Thoracic aorta (tissue), 2 donors: Measurements from ENCODE around the gene MARK1. TPM values are rescaled to one million over a fixed set of nuclear protein-coding genes. Genes with fewer than 3 reads are reported as not detected.
"Not testable (repeated sequence)": the region's sequence is repeated elsewhere in the genome, so short reads cannot be mapped to it uniquely, and the experiment has no call there.

Source experiments
- ATAC-seq: fragments of 150-250 bp; one replicate; pipeline ENCODE4 v1.8.0; 2017; ENCODE audit warnings: low read depth; ENCODE audit not compliant: insufficient number of reproducible peaks, low FRiP score
- DNase-seq: peaks from one replicate; pipeline ENCODE4 v3.0.0-alpha.2; 2020; ENCODE audit warnings: low spot score
- H3K27ac ChIP-seq, 2 donors: fragments of 200-600 bp; sonication (generic); 1 replicate in 1 of 2; 2 replicates in 1 of 2; pipeline ENCODE4 v1.5.1; 2016; ENCODE audit warnings: mild to moderate bottlenecking in 2 of 2, moderate library complexity in 2 of 2
- H3K27me3 ChIP-seq: fragments of 200-600 bp; sonication (generic); replicated peaks from 2 replicates; pipeline ENCODE4 v1.6.0; 2016; ENCODE audit warnings: mild to moderate bottlenecking; ENCODE audit not compliant: insufficient read depth
- H3K36me3 ChIP-seq: fragments of 200-600 bp; sonication (generic); one replicate; pipeline ENCODE4 v1.5.1; 2016
- H3K4me1 ChIP-seq, 2 donors: fragments of 200-600 bp; sonication (generic); 1 replicate in 1 of 2; 2 replicates in 1 of 2; pipeline versions ENCODE4 v1.5.1 to v1.6.0; 2016; ENCODE audit warnings: low read depth in 2 of 2, mild to moderate bottlenecking in 1 of 2; ENCODE audit not compliant: control insufficient read depth in 1 of 2
- H3K4me3 ChIP-seq: fragments of 200-600 bp; sonication (generic); 2 replicates; pipeline ENCODE4 v1.5.1; 2016; ENCODE audit warnings: mild to moderate bottlenecking
- H3K9me3 ChIP-seq: fragments of 200-600 bp; sonication (generic); 2 replicates; pipeline ENCODE4 v1.5.1; 2016
- total RNA-seq, 2 donors: library from RNA; depleted of rRNA; stranded (reverse); fragments of >200 nt; gene quantifications; one replicate each; pipeline versions ENCODE4 v1.1.0 to v1.2.3, GENCODE V29; 2016
- TF ChIP-seq, protein P1 (sequence below): fragments of 200-600 bp; sonication (generic); IDR thresholded peaks from one replicate; pipeline ENCODE4 v1.5.1; 2019; ENCODE audit warnings: antibody characterized with exemption

Gene MARK1
- total RNA-seq, 2 donors from 2014 or later: 11.9 to 12.3 TPM

DNA sequence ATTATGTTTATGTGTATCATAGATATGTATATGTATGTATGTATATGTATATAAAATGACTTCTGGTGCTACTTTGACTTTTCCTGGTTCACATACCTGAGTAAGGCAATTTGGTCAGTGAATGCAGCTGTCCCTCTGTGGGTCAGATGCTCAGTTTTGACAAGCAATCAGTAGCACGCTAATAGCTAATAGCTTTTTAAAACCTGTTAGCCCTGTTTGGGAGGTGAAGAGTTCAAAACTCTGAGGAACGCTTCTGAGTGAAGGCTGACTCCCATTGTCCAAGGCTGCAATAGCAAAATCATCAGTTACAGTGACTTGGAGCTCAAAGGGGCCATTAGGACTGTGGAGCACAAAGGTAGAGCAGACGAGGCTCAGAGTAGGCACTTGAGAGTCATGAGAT lies 67.2 kb downstream of the MARK1 start:
- ATAC-seq (no peak), DNase-seq (no peak)
- Histone ChIP-seq H3K4me1 (peaks cover 0 to 3% of the 10 kb centered on the region in 2 donors), H3K27ac (no peak overlapping the region), H3K27me3 (no peaks in the 10 kb centered on the region), H3K4me3 (no peak overlapping the region), H3K36me3 (no peaks in the 10 kb centered on the region), H3K9me3 (no peaks in the 10 kb centered on the region)
- TF ChIP-seq, protein P1, sequence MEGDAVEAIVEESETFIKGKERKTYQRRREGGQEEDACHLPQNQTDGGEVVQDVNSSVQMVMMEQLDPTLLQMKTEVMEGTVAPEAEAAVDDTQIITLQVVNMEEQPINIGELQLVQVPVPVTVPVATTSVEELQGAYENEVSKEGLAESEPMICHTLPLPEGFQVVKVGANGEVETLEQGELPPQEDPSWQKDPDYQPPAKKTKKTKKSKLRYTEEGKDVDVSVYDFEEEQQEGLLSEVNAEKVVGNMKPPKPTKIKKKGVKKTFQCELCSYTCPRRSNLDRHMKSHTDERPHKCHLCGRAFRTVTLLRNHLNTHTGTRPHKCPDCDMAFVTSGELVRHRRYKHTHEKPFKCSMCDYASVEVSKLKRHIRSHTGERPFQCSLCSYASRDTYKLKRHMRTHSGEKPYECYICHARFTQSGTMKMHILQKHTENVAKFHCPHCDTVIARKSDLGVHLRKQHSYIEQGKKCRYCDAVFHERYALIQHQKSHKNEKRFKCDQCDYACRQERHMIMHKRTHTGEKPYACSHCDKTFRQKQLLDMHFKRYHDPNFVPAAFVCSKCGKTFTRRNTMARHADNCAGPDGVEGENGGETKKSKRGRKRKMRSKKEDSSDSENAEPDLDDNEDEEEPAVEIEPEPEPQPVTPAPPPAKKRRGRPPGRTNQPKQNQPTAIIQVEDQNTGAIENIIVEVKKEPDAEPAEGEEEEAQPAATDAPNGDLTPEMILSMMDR: no peak

- Histone ChIP-seq H3K9me3 (no peaks in the 10 kb centered on the region), H3K4me3 (no peak overlapping the region), H3K27ac (no peak overlapping the region), H3K4me1 (no peaks in the 10 kb centered on the region), H3K36me3 (no peaks in the 10 kb centered on the region), H3K27me3 (no peaks in the 10 kb centered on the region)
- DNase-seq: no peak
- TF ChIP-seq, protein P1: no peak
- no peak for ATAC-seq
Measured at GRCh38 chr1:220604926-220605325, 77.0 kb downstream of the MARK1 start.

- not testable (repeated sequence) for H3K27ac ChIP-seq, DNase-seq, H3K4me1 ChIP-seq, H3K36me3 ChIP-seq, ATAC-seq, H3K4me3 ChIP-seq, H3K27me3 ChIP-seq, H3K9me3 ChIP-seq
Measured at GRCh38 chr1:220605651-220606050, 77.7 kb downstream of the MARK1 start.

DNA sequence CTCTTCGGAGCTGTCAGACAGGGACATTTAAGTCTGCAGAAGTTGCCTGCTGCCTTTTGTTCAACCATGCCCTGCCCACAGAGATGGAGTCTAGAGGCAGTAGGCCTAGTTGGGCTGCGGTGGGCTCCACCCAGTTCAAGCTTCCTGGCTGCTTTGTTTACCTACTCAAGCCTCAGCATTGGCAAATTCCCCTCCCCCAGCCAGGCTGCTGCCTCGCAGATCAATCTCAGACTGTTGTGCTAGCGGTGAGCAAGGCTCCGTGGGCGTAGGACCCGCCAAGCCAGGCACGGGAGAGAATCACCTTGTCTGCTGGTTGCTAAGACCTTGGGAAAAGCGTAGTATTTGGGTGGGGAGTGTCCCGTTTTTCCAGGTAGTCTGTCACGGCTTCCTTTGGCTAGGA lies 83.2 kb downstream of the MARK1 start:
- H3K27me3 ChIP-seq, H3K4me1 ChIP-seq, H3K9me3 ChIP-seq, H3K36me3 ChIP-seq, H3K4me3 ChIP-seq, H3K27ac ChIP-seq, ATAC-seq, DNase-seq: not testable (repeated sequence)

DNA sequence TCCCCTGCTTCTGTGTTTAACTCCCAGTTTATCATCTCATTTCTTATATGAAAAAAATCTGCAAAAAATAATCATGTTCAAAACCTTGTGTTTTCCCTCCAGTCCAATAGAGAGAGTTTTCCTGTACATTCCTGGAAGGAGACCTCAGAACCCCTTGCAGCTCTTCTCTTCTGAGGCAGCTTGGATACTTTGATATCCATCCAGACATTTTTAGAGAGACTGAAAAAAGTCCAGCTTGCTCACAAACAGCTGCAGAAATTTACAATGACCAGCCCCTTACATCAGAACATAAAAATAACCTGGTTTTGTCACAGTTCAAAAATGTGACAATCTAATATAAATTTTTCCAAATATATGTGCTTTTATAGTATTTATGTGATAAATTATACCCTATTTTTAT lies 88.9 kb downstream of the MARK1 start:
- H3K4me1 ChIP-seq: no peaks in the 10 kb centered on the region
- H3K9me3 ChIP-seq: no peaks in the 10 kb centered on the region
- no peaks in the 10 kb centered on the region for H3K27me3 ChIP-seq
- TF ChIP-seq, protein P1: no peak
- H3K4me3 ChIP-seq: no peak overlapping the region
- H3K27ac ChIP-seq: no peak overlapping the region
- DNase-seq (no peak), ATAC-seq (no peak)
- no peaks in the 10 kb centered on the region for H3K36me3 ChIP-seq

DNA sequence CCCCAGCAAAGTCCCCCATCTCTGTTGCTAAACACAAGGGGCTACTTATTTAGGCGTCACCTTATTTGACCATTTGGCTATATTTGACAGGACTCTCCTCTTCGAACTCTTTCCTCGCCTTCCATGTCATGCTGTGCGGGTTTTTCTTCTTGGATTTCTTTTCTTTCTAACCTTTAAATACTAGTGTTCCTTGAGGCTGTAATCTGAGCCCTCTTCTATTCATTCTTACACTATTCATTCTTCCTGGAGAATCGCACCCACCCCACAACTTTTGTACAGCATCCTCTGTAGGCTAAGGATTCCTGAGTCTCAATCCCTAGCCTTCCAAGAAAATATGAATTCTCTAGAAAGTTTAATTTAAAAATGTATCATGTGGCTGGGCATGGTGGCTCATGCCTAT lies 100.5 kb downstream of the MARK1 start:
- Histone ChIP-seq H3K9me3 (no peaks in the 10 kb centered on the region), H3K4me1 (no peaks in the 10 kb centered on the region), H3K27me3 (no peaks in the 10 kb centered on the region), H3K36me3 (peaks cover under 1% of the 10 kb centered on the region), H3K4me3 (no peak overlapping the region), H3K27ac (no peak overlapping the region)
- no peak for ATAC-seq
- TF ChIP-seq, protein P1: no peak
- no peak for DNase-seq
